HG02885 (cell line): ENCODE results near the gene HOXD10.

Experiments
- ATAC-seq: cut with Tn5 transposase; IDR thresholded peaks from one replicate; pipeline ENCODE4 v1.9.1; 2021; ENCODE audit warnings: mild to moderate bottlenecking; ENCODE audit not compliant: unreplicated experiment, poor library complexity

The HOXD10 gene

DNA sequence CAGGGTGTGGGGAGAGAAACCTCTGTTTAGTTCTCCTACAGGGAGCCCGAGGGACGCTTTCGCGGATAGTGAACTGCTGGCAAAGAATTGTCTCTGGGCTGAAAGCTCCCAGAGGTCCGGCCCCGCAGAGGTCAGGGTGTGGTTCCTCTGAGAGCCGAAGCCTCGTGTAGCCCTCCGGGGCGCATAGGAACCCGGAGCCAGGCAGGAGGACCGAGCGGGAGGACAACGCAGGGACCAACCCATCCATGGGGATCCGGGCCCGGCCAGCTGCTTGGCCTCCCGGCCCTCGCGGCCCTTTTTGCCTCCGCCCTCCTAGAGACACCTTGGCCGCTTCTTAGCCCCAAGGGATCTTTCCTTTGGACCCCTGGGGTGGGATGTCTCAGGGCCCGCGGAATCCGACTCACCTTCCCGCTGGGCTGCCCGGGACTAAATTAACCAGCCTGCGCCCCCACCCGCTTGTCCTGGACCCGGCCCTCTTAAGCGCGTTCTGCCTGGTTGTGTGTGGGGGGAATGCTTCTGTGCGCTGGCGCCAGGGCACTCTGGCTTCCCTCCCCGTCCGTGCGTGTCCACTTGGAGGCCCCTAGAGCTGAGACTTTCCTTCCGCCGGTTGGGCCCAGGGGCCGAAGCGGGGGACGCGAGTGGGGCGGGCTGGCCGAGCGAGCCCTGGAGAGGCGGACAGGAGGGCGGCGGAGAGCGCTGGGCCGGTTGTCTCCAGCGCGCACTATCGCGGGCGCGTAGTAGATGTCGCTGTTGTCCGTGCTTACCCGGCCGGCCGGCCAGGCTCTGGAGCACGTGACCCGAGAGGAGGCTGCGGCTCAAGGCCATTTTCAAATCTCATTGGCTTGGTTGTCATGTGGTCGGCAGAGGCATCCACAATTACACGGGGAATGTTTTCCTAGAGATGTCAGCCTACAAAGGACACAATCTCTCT is at the start of gene HOXD10:
Gene HOXD10 (plus strand): TSS at position 896 of the 931 bp plus-strand sequence. CDS start 56 bp downstream, outside the sequence.
- ATAC-seq, result no peak

DNA sequence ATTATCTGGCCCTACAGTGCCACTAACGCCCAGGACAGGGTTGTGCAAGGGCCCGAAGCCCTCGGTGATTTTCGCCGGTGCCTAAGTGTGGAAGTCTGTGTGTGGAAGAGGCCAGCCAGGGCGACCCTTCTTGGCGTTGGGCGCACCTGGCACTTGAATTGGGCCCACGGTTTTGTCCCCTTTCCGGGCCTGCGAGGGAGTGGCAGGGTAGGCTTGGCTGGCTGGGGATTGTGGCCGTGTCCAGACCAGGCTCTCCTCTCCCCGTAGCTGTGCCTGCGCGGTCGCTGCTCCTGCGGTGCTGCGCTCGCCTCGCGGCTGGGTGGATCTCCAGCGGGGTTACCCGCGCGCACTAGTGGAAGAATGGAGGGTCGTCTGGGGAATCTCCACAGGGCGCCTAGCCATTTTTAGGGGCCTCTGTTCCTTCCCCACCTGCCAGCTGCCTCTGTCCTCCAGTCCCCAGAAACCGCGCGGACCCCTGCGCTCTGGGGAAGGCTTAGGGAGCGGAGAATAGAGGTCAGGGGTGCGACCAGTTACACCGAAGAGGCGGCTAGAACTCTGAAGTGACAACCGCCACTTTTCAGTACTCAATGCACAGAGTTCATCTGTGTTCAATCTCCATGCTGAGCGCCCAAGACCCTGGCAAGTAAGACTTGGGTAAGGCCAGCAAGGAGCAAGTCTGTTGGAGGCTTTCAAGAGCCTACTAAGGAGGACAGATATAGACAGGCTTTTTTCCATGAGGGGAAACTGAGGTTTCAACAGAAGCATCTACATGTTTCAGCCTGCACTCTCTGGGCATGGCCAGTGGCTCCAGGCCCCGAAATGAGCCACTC is 48.8 kb upstream of the HOXD10 start:
- ATAC-seq, result no peak

DNA sequence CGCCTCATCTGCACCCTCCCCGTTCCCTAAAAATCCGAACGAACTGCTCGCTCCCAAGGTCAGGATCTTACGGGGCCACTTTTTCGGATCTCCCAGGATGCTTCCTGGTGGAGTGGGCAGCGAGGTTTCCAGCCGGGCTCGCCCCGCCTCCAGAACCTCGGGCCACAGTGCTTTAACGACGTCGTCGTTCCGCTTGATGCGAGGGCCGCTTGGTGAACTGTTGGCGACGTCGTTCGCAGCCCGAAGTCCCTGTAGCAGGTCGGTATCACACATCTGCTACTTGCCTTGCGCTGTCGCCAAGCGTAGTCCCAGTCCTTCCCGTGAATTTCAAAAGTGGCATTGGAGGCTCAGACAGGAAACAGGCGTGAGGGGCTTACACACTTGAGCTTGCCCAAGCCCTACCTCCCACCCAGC is 48.2 kb upstream of the HOXD10 start:
- no peak for ATAC-seq

DNA sequence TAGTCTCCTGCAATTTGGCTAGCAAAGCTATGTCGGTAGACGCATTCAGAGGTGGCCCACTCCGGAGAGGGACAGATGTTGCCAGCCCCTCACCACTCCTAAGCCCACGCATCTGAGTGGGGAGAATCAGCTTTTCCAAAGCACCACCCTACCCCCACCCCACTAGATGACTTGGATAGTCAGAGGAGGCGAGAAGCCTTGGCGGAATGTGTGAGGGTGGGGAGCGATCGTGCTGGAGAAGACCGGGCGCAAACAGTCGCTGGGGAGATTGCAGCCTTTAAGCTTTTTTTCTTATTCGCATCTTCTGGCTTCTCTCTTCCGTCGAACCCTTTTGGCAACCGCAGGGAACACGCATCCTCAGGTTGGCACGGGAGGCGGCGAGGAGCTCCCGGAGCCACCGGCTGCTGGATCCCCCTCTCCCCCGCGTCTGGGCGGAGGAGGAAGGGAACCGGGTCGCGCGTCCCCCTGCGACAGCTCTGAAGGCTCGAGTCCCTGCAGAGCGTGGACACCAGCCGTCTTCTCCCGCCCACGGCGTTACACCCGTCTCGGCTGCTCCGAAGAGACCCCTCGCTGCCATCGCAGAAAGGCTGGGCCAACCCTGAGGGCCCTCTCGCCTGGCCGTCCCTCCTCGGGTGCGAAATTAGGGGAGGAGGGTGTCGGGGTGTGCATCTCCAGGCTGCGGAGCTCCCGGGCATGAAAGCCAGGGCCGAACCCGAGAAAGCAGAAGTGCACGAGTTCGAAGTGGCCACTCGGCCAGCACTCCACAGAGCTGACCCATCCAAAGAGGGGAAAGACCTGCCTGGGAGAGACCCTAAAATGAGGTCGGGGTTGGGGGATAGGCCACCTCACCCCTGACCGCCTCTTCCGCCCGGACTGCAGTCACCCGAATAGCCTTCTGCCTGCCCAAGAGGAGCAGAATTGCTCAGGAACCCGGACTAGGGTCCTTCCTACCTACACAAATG is 45.0 kb upstream of the HOXD10 start:
- no peak for ATAC-seq

DNA sequence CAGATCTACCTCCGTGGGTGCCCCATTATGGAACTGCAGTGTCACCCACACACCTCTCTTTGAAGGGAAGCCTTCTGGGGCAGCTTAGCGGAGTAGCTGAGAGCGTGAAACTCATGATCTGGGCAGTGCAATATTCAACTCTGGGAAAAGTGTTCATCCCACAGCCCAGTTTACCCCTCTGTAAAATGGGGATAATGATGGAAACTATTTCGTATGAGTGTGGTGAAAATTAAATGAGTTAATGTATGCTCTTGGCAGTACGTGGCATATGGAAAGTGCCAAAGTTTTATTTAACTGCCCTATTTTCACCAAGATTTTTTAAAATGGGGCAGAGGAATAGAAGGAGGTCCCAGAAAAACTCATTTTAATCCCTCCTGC is 44.3 kb upstream of the HOXD10 start:
- no peak for ATAC-seq

DNA sequence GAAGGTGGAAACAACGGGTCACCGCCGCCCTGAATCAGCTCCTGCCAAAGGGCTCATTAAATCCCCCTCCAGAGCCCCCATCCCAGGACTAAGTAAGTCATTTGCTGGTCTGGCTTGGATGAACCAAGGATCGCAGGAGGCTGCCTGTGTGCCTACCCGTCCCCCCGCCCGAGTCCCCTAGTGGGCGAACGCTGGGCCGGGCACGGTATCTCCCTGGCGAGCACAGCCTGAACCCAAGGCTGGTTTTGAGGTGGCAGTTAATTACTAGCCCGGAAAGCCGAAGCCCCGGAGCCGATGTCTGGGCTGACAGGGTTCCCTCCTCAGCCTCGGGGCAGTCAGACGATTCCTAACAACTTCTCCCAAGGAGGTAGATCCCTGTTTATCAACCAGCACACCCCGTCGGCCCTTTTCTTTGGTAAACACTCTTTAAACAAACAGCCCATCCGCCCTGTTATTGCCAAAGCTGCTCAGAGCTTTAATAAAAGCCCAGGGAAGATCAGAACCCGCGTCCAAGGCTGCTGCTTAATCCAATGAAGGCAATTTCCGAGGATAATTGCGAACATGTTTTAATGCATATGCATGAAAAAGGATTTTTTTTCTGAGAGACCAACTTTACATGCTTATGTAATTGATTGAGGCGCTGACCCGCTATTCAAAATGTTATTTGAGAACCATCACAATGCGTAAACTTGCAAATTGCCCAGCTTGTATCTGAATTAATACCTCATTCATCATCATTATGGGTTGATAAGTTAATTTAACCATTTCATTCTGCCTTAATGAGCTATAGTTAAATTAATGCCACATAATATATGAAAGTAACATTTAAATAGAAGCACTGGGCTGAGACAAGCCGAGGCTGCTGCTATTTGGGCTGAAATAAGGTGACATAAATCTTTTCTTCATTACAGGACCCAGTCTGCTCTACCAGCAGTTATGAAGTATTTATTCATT is 43.4 kb upstream of the HOXD10 start:
- ATAC-seq, result no peak

DNA sequence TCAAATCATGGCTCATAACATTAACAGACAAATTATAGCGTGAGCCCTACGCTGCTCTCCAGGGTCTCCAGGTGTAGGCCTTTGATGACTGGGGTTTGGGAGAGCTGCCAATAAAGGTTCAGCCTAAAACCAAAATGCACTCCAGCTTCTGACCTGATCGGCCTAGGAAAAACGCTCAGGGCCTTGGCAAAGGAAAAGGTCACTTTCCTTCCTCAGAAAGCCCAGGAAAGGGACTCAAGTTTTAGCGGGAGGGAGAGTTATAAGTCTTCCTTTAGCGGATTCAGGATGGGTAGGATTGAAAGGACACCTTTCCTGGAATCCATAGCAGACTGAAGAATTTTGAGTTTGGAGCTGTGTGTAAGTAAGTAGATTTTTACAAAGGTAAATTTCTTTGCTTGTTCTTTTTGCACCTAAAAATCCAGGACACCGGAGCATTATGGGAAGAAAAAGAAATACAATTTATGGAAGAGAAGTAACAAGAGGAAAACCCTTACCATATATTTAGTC is 41.6 kb upstream of the HOXD10 start:
- no peak for ATAC-seq

DNA sequence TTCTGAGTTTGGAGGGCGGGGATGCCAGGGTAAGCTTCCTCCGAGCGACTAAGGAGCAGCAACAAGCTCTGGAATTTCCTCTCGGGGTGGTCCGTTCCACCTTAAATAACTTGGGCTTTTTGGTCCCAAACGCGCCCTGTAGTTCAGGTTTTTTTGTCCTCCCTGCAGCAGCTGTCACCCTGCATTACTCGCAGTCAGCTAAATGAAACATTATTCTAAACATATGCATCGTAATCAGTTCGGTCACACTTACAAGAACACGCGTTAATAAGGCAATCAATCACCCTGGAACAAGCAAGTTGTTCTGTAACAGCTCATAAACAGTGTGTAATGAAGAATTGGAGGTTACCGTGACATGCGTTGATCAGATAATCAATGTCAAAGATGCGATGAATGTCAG is 41.1 kb upstream of the HOXD10 start:
- no peak for ATAC-seq

DNA sequence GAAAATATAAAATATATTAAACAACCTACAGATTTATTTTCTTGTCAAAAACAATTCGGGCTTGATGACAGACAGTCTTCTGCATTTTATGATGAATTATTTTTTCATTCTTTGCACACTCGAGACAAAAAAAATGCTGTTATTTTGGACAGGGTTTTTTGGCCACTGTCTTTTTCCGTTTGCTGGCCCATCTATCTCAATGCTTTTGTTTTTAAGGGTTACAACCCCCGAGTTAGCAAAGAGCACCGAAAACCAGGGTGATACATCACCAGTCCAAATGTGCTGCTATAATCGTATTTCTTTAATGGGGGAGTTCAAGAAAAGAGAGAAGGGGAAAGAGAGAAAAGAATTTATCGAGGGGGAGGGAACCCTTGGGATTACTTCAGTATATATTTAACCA is 40.5 kb upstream of the HOXD10 start:
- no peak for ATAC-seq

DNA sequence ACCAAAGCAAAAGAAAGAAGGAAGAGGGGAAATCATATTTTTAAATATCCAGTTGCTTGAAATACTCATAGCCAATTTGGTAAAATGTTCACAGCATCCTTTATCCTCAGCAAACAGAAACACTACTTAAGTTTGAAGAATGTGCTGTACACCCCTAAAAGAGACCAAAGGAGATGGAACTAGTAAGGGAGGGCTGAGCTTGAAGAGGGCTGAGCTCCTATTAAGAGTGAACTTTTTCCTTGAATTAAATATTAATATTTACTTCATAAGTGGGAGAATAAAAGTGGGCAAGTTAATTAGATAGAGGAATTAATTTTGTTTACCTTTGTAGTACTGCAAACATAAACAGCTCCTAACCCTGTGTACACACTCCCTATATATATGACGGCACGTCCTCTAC is 39.8 kb upstream of the HOXD10 start:
- ATAC-seq, result no peak

DNA sequence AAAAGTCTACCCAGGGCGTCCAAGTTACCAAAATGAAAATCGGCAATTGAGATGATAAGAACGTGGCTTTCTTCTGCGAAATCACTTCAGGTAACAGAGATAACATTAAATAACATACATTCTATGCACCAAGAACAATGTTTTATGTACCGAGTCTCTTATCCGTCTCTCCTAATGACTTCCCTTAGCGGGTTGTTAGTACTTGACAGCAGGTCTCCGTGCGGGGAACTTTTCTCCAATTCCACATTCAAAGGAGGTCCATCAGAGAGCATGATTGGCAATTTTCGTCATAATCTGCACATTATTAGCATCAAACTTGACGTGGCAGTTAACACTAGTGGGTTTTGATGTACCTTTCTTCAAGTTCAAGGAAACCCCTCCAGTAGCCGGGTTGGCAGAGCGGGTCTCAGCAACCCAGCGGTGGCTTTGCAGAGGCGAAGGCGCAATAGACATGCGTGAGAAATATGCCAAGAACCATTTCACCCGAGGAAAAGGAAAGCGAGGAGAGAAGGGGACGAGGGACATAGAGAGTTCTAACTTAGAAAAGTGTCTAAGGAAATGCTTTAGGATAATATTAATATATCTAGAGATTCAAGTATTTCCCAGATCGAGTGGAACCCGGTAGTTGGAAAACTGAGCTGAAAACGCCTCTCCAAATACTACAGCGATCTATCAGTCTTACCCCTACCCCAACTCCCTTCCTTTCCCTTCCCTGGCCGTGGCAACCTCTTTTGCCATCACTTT is 37.9 kb upstream of the HOXD10 start:
- ATAC-seq, result no peak

DNA sequence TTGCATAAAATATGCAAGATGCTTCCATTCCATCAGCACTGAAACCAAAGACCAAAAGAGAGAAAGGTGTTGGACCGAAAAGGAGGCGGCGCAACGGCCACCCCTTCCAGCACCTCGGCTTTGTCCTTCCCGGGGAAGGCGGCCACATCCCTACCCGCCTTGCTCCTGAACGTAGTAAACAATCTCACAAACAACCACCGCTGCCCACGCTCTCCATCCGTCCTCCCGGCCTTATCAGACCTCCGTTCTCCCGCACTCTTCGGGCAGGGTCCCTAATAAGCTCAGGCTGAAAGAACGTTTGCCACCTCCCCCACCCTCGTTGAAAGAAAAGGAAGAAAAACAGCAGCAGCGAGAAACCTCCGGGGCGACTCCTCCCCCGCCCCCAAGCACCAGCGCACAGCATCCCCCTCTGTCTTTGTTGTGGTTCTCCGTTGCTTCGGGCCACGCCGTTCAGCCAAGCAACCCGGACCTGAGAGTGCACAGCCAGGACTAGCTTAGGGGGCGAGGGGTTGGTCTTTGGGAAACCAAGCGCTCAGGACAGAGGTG is 37.2 kb upstream of the HOXD10 start:
- no peak for ATAC-seq

DNA sequence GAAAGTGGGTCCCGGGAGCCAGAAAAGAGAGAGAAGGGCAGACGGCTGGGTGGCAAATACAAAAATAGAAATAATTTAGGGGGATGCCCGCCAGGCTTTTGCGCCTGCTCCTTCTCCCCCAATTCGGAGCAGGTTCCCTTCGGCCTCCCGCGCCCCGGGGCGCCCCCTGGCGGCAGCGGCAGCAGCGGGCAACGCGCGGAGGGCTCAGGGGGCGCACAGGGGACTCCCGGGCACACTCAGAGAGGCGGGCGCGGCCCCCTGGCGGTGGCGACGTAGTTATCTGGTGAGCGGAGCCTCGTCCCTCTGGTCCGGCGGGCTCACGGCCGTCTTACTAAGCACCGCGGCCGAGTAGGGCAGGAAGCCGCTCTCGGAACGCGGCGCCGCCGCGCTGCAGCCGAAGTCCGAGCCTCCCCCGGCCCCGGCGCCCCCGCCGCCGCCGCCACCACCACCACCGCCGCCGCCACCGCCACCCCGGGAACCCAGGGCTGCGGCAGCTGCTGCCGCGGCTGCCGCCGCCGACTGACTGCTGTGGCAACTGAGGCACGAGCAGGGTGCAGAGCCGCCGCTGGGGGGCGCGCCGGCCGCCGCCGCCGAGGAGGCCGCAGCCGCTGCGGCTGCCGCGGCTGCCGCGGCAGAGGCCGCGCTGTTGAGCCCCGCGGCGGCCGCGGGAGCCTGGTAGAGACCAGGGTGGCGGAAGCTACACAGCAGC is 36.6 kb upstream of the HOXD10 start:
- no peak for ATAC-seq

DNA sequence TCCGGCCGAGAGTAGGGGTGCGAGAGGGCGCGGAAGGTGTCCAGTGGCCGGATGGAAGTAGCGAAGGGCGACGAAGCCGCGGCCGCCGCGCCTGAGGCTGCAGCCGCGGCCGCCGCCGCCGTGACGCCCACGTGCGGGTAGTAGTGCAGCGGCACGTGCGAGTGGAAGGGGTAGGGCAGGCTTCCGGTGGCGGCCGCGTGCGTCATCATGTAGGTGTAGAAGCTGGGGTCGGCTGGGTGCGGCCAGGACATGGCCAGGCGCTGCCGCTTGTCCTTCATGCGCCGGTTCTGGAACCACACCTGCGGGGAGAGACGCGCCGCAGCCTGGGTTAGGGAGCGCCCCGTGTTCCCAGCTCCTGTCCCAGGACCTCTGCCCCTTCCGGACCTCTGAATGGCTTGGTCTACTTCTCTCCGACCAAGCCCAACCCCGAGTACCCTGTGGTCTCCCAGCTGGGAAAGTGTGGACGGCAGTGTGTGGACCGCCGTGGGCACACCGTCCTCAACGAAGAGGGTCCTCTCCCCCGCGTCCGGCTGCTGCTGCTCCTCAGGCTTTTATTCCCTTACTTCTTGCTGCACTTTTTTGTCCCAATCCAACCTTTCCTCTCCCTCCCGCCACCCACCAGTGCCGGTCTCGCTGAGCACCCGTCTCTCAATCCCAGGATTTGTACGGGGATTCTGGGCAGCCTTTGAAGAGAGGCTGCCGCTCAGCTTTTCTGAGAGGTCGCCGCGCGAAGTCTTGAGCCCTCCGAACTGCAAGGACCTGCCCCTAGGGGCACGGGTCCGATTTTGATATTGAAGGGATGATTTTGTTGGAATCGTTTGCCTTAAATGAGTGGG is 35.8 kb upstream of the HOXD10 start:
- ATAC-seq, result no peak

DNA sequence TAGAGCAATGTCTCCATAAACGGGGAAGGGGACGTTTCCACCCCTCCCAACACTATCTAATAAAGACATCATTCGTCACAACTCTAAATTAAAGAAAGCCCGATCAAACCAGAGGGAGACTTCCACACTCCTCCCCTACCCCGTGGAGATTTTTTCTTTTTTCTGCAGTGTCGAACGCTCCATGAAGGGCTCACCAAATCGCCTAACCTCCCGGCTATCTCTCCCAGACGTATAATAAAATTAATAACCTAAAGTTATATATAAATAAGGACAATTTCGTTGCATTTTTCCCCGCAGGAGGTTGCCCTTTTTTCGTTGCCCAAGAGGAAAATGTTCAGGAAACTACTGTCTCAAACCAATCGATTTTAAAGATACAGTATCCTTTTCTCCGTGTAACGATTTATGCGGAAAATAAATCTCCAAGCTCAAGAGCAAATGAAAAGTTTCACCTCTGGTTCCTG is 35.2 kb upstream of the HOXD10 start:
- no peak for ATAC-seq

DNA sequence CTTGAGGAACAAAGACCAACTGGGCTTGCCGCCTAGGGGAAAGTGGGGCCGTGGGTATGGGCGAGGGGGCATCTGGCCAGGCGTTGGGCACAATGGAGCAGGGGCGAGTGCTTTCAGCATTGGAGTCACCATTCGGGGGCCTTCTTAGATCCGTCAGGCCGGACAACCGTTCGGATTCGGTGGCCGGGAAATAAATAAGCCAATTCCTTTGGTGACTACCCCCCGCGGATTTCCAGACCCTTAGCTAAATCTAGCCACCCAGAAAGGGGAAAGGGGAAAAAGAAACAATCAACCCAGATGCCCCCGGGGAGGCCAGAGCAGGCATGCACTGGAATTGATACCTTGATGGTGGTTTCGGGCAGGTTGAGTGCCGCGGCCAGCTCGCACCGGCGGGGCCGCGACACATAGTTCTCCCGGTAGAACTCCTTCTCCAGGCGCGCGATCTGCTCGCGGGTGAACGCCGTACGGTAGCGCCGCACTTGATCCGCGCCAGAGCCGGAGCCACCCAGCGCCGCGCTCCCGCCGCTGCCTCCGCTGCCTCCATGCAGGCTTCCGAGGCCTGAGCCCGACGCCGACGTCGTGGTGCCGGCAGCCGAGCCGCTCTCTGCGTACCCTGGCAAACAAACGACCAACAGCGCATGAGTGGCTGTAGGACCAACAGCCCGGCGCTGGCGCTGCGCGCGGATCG is 34.6 kb upstream of the HOXD10 start:
- no peak for ATAC-seq
